Peyer's patch (tissue), 4 donors: ENCODE data around the gene TMX1.

Experiments
- POLR2A ChIP-seq, 2 donors: fragments of 450-650 bp; IDR thresholded peaks; one replicate each; pipeline ENCODE4 v1.5.1; 2017; ENCODE audit warnings: antibody characterized with exemption in 2 of 2, mild to moderate bottlenecking in 2 of 2, moderate library complexity in 2 of 2
- TF ChIP-seq, protein P1 (sequence below), 6 experiments: fragments of 450-650 bp in 4 of 6; fragments of 200-600 bp in 2 of 6; sonication (generic) in 1 of 6; IDR thresholded peaks; one replicate each; pipeline ENCODE4 v1.5.1; 2017 to 2019; ENCODE audit warnings: antibody characterized with exemption in 6 of 6, mild to moderate bottlenecking in 3 of 6, moderate library complexity in 1 of 6

DNA sequence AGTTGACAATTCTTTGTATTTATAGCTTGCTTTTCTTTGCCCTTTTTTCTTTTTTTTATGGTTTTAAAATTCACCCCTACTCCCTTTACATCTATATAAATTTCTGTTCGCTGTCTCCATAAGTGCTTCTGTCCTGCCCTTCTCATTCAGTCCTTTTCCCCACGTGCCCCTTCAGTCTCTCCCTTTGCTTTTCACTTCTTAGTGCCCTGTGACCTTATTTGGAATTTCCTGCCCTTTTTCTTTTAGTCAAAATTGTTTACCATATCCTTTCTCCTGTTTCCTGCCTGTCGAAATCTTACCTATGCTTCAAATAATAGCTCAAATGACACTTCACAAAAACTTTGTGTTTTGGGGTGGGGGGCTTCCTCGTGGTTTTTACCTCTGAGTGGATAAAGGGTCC lies 6.0 kb downstream of the TMX1 start:
- TF ChIP-seq, protein P1, sequence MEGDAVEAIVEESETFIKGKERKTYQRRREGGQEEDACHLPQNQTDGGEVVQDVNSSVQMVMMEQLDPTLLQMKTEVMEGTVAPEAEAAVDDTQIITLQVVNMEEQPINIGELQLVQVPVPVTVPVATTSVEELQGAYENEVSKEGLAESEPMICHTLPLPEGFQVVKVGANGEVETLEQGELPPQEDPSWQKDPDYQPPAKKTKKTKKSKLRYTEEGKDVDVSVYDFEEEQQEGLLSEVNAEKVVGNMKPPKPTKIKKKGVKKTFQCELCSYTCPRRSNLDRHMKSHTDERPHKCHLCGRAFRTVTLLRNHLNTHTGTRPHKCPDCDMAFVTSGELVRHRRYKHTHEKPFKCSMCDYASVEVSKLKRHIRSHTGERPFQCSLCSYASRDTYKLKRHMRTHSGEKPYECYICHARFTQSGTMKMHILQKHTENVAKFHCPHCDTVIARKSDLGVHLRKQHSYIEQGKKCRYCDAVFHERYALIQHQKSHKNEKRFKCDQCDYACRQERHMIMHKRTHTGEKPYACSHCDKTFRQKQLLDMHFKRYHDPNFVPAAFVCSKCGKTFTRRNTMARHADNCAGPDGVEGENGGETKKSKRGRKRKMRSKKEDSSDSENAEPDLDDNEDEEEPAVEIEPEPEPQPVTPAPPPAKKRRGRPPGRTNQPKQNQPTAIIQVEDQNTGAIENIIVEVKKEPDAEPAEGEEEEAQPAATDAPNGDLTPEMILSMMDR (IDR thresholded peaks at IDR 0.05) = no peak
- TF ChIP-seq POLR2A (IDR thresholded peaks at IDR 0.05) = no peak
